OCI-M1 (cell line): ENCODE data around the gene DLG2.

Source experiments
- DNase-seq: peaks from one replicate; lab custom pipeline; 2025; lab: John Stamatoyannopoulos, UW

Gene DLG2

DNA sequence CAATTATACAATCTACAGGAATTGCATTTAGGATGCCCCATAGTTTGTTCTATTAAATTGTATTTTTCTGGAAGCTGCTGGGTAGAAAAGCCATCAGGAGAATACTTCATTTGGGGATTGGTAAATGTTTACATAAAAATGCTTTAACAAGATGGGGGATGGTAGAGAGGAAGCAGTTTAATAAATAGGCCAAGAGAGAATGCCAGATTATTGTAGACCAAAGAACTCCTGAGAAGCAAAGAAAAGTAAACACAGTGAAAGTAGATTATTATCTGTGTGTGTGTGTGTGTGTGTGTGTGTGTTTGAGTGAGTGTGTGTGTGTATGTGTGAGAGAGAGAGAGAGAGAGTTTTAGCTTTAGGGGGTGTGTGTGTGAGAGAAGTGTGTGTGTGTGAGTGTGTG, 1520.6 kb downstream of the DLG2 start:
- DNase-seq, result no peak

DNA sequence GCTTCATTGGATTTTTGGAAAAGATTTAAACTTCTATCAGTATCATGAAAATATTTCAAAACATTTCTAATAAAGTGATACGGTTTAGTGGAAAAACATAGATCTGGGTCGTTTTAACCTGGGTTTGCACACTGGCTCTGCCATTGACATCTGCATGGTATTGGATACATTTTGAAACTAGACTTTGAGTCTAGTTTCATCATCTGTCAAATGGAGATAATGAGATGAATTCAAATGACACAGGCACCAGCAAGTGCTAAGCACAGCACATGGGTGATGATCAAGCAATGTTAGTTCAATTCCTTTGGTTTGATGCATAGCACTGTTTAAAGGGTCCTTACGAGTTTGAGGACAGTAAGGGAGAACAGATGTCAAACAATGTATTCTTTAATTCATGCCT, 1522.0 kb downstream of the DLG2 start:
- DNase-seq, result no peak

DNA sequence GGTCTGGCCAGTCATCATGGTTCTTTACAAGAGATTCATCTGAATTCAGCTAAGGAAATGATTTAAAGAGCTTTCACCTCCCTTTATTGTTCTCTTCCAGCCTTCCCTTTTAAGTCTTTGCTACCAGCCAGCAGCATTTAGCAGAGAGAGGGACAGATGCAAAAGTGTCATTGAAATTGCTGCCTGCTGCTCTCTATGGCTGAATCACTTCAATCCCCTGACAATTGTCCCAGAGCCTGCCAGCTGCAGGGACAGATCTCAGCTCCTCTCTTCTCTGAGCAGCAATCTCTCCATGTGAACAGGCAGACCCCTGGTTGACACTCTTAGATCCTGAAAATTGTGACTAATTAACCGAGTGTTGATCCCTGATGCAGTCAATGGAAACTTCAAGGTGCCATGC, 1524.0 kb downstream of the DLG2 start:
- DNase-seq, result no peak

DNA sequence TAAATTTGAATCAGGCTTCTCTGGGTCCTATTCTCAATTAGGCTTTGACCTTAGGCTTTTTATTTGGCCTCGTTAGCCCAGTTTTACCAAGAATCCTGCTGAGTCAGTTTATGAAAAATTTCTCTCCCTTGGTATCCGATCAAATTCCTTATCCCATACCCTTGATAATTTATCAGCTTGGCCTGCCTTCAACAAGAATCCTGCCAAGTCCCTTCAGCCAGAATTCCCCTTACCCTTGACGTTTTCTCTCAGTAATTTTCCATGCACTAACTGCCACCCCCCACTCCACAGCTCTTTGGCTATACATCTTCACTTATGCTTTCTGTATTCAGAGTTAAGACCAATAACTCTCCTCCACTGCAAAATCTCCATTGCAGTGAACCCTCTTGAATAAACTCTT, 1530.0 kb downstream of the DLG2 start:
- DNase-seq, result no peak

DNA sequence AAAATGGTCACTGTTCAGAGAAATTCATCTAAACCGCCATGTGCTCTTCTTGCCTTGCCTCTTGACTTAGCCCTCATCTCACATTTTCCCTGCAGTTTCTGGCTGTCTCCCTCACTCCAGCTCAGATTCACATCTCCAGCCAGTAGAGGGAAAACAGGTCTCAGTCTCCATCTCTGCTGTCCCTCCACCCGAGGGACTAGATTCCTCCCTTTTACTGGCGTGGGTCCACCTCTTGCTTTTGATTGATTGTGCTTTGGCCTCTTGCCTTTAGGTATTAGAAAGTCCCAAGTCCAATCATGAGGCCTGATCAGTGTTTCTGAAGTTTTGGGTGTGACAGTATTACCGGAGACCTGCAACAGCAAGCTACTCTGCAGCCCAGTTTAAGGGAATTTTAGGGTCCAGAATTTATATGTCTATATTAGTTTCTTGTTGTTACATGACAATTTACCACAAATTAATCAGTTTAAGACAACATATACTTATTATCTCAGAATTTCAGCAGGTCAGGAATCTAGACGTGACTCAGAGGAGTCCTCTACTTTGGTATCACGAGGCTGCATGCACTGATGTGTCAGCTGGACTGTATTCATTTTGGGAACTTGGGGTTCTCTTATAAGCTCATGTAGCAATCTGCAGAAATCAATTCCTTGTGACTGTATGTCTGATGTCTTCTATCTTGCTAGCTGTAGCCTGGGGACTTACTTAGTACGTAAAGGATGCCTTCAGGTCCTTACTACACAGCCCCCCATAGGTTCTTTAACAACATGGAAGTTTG, 1535.7 kb downstream of the DLG2 start:
- no peak for DNase-seq

DNA sequence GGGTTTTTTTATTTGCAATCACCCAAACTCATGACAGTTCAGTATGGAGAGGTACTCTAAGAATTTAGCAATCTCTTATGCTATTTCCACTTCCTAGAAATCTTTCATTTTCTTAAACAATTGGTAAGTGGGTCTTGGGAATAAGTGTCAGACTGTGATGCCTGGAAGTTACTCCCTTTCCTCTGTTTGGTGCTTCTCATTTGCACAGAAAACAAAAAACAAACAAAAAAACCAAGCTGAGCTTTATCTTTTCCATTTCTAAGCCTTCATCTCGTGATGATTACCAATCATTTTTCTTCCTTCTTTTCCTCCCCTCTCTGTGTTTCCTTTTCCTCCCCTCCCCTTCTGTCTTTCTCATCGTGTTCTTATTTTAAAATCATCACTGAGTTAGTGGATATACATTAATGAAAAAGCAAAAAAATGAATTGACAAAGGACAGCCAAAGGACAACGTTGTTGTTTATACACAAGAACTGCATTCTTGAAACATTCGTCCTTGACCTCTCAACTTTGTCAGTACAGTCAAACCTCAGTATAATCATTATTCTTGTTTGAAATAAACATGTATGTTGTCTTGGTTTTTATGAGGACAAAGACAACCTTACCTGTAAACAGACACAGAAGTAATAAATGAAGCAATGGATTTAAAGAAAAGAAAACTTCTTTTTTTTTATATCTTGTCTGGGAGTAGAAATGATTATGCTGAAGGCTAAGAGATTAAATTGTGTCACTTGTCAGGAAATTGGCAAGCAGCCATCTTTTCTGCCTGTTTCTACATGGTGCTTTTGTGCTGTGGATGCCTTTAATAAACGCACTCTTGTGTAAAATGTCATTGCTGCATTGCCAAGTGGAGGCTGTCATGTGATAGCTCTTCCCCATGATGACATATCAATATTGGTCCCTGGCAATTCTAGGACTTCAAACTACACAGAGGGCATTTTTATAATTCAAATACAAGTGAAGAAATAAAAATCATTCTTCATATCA, 1537.8 kb downstream of the DLG2 start:
- peak; percentile 48 for DNase-seq

DNA sequence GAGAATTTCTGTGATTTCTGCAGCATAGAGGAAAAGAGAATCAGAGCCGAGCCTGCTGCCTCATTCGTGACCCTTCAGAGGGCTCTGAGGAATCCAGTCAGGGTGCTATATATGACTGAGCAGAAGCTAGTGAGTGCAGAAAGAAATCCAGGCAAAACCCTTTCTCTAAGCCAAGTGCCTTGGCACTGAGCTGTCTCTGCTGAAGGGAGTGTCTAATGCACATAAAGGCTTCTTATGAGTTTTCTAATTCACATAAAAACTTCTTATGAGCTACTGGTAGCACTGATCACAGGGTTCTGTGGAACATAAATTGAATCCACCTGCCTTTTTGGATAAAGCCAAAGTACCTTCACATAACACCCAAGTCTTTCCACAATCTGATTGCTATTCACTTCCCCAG, 1555.3 kb downstream of the DLG2 start:
- DNase-seq, result no peak

DNA sequence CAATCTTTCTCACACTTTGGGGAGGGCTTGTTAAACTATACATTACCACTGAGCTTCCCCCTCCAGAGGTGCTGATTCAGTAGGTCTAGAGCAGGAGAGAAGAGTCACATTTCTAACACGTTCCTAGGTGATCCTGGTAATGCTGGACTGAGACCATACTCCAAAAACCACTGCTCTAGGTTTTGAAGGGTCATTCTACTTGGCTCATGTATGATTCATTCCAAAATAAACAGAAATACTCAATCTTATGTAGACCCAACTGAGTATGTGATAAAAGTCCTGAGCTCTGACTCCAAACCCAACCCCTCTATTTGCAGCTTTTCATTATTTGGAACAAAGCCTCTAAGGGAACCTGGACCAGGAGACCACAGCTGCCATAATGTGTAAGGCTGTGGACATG, 1558.1 kb downstream of the DLG2 start:
- DNase-seq, result no peak

DNA sequence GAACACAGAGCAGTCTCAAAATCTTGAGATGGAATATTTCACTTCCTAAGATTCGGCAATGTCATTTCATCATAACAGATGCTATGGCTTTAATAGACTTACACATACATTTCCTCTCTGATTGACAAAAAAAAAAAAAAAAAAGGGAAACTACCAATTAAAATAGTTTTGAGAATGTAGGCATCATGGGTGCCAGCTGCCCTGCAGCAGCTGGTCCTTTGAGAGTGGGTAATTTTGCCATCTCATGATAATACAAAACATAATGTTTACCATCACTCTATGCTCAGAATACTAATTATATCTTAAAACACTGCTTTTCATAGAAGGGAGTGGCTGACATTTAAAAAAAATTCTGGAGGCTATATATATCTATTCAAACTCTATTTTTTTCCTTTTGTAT, 1565.4 kb downstream of the DLG2 start:
- DNase-seq, result no peak

DNA sequence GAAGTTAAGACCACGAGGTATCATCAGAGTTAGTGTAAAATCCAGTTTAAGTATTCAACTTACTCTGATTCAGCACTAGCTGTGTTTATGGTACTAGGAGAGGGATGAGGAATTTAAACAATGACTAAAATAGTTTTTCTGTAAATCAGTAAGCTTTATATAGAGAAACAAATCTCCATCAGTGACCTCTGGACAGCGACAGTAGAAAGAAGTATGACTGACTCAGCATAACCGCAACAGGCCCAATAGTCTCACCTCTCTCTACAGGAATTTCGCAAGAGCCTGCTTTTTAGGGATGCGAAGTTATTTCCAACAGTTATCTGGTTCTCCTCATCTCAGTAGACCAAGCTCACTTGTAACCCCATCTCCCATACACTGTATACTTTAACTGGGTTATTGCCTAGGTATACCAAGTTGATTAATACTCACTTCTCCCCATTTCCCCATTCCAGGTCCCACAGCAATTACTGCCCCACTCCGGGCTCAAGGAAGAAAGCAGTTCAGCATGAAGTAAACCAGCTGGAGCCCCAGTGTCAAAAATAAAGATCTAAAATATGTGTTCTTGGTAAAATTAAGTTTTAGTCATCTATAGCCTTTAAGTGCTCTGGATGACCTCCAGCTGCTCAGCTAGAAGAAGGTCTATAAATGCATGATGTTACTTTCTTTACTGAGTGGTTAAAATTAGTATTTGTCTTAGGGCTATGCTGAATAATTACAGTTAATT, 1570.3 kb downstream of the DLG2 start:
- DNase-seq, result peak; percentile 27

DNA sequence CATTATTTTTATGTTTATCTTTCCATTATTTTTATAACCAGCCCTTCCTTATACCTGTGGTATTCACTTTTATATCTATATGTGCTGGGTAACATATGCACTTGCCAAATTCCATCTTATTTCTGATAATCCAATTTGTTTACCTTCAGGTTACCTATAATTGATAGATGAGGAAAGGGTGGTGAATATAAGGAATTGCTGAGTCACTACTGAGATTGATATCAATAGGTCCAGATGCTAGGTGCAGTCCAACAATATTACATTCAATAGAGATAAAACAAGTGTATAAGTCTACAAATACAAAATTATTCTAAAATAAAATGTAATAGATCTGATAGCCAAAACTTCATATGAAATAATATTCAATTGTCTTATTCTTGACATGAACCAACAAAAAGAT, 1582.0 kb downstream of the DLG2 start:
- DNase-seq, result no peak

DNA sequence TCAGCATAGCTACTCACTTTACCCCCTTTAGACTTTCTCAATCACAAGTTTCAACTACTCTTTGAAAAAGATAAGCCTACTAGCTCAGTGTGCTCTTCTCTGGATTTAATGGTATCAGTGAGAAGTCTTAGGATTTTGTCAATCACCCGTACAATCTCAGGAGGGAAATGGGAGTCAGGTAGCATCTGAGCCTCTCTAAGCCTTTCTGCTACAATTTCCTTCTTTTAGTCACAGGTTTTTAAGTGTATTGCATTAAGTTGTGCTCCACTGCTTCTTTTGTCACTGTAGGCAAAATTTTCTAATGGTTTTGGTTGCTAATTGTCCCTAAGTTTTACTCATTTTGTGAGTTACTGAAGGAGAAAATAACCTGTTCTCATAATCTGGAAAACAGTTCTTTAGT, 1582.4 kb downstream of the DLG2 start:
- no peak for DNase-seq

DNA sequence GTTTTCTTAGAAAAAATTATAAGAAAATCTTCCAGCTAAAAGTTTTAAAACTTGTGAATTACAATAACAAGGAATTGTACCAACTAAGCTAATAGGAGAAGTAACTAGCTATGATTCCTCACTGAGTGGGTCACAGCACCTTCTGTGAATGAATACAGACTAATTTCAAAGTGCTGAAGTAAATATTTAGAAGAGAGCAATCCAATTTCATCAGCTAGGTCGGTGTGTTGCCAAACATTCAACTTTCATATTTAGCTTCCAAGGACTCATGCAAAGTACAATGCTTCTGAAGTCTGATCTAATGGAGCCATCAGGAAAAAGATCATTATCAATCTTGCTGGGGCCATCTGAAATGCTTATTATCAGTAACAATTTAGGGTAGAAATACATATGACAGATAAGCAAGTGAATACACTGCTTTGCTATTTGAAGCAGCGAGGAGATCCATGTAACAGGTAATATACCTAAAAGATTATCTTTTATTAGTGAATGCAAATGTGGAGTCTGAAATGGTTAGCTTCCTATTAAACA, 1590.4 kb downstream of the DLG2 start:
- no peak for DNase-seq

DNA sequence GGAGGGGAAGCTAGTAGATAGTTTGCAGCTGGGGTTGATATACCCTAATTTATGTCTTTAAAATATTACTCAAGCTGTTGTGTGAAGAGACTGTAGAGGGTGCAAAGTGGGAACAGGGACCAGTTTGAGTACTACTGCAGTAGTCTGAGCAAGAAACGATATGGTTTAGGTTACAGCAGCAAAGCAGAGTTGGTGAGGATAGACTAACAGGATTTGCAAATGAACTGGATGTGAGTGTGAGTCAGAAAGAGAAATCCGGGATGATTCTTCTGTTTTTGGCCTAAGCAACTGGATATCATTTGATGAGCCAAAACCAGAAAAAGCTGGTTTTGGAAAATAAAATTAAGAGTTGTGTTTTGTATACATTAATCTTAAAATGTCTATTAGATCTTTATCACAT, 1591.5 kb downstream of the DLG2 start:
- no peak for DNase-seq

DNA sequence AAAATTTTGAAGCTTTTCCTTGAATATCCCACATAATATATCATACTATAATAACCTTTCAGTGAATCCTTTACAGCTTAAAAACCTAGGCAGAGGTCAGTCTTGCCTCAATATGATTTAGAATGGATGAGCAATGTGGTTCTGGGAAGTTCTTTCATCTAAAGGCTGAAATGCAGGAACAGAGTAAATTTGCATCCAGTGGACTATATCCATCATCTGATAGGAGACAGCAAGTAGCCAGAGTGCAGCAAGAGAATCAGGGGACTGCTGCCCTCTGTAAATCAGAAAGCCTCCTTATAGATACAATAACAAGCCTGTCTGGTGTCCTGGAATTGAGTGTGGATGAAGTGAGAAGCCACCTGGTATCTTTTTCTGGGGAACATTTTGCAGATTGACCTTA, 1592.7 kb downstream of the DLG2 start:
- DNase-seq, result no peak

DNA sequence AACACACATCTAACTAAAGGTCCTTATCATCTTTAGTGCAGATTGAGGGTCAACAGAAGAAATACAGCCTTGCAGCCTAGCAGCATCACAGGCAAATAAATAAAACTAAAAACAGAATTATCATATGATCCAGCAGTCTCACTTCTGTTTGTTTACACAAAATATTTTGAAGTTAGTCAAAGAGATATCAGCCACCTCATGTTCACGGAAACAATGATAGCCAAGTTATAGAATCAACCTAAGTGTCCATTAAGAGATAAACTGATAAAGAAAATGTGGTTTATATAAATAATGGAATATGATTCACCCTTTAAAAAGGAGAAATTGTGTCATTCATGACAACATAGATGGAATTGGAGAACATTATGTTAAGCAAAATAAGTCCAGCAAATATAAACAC, 1602.9 kb downstream of the DLG2 start:
- no peak for DNase-seq

DNA sequence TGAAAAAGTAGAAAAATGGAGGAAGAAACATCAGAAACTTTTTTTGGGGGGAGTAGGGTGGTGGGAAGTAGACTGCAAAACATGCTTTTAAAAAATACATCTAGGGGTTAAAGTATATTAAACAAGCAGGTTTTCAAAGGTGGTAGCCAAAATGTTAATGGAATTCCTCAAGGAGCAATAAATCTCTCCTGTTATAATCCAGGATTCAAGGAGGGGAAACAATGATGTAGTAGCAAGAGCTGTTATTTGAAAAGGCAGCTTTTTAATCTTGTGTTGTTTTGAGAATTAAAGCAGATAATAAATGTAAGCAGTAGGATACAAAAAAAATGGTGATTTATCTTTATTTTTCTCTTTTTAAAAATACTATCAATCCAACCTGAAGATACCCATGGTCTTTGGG, 1604.4 kb downstream of the DLG2 start:
- DNase-seq, result no peak

DNA sequence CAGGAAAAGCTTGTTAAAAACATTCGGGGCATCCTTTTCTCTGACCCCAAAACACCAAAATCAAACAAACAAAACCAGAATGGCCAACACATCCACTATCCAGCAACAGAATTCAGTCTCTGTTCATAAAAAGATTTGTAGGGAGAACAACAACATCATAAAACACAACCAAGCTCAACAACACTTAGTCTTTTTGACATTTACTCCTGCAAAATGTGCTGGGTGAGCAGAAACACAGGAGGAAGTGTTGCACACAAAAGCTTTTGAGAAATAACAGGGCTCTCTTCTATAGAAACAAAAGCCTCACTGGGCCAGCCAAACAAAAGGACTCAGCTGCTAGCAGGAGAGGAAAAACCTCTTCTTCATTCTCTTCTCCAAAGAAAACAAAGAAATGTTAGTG, 1604.9 kb downstream of the DLG2 start:
- no peak for DNase-seq

DNA sequence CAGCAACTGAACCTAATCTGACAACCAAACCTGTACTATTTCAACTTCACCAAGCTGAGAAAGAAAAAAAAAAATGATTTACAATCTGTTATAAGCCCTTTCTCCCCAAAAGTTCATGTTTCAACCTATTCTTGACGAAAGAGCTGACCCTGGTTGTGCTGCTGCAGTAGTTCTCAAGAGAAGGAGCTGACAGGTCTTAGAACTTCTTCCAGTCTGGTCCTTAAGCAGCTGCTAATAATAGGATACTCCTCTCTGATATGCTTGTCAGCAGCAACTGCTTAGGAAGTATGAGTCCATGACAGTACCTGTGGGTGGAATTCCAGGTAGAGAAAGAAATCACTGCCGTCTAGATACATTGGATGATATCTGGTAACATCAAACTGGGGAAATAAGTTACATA, 1605.9 kb downstream of the DLG2 start:
- DNase-seq, result no peak

DNA sequence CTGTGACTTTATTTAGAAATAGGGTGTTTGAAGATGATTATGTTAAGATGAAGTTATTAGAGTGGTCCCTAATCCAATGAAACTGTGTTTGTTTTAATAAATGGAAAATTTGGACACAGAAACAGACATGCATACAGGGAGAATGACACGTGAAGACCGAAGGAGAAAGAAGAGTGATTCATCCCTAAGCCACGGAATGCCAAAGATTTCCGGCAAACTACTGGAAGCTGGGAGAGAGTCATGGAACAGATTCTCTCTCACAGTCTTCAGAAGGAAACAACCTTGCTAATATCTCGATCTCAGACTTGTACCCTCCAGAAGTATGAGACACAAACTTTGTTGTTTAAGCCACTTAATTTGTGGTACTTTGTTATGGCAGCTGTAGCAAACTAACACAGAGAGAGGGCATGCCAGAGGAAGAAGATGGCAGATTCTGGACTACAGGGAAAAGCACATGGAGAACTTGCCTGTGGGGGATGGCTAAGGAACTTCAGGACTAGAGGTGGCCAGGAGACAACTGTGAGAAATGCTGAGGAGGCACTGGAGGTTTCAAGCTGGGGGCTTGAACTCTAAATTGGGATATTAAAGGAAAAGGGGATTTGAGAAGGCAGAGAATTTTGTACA, 1607.5 kb downstream of the DLG2 start:
- DNase-seq, result no peak

DNA sequence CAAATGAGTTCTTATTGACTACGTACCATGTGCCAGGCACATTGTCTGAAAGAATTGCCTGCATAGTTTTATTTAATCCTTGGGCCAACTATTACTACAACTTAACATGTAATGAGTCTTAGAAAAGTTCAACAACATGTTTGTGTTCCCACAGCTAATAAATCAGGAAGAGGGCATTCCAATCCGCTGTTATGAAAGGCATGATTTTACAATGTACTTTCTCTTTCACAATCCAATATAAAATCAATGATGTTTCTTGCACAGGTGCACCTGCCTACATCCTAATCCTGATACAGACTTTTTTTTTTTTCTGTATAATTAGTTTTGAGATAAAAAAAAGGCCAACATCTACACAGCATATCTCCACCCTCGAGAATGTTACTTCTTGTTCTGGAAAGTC, 1612.6 kb downstream of the DLG2 start:
- no peak for DNase-seq
